GM19467 (cell line): Measurements from ENCODE around the gene CDCA5.
"Not testable (repeated sequence)": the region's sequence is repeated elsewhere in the genome, so short reads cannot be mapped to it uniquely, and the experiment has no call there.

Source experiments
- ATAC-seq: cut with Tn5 transposase; IDR thresholded peaks from one replicate; pipeline ENCODE4 v1.9.1; 2021; ENCODE audit warnings: mild to moderate bottlenecking, moderate library complexity; ENCODE audit not compliant: unreplicated experiment

The CDCA5 gene

GRCh38 chr11:65119670-65119995, 35.8 kb upstream of the CDCA5 start:
- ATAC-seq: no peak

DNA sequence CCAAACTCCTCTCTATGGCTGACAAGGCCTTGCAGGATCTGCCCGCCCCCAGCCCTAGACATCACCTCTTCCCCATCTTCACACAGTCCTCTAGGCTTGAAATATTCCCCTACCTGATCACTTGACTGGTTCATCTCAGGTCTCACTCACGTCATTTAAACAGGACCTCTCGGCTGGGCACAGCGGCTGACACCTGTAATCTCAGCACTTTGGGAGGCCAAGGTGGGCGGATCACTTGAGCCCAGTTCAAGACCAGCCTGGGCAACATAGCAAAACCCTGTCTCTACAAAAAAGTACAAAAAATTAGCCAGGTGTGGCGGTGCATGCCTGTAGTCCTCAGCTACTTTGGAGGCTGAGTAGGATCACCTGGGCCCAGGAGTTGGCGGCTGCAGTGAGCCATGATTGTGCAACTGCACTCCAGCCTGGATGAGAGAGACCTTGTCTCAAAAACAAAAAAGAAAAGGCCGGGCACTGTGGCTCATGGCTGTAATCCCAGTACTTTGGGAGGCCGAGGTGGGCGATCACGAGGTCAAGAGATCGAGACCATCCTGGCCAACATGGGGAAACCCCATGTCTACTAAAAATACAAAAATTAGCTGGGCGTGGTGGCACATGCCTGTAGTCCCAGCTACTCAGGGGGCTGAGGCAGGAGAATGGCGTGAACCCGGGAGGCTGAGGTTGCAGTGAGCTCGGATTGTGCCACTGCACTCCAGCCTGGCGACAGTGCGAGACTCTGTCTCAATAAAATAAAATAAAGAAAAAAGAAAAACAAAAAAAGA, 35.2 kb upstream of the CDCA5 start:
- ATAC-seq: not testable (repeated sequence)

DNA sequence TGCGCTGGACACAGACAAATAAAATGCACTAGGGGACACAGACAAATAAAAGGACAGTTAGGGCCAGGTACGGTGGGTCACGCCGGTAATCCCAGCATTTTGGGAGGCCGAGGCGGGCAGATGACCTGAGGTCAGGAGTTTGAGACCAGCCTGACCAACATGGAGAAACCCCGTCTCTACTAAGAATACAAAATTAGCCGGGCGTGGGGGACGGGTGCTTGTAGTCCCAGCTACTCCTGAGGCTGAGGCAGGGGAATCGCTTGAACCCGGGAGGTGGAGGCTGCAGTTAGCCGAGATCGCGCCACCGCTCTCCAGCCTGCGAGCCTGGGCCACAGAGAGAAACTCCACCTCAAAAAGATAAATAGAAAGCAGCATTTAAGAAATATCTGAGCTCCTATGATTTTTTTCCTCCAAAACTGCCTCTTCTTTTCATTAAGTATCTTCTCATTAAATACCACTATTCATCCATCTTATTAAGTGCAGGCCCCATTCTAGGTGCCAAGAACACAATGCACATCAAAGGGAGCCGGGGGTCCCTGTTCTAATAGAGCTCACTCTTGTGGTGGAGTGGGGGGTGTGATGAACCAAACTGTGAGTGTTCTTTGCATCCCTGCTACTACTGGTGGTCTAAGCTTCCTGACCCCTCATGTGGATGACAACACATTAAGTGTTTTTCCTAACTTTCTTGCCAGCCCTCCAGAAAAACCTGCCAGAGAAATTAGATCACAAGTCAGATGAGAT, 34.4 kb upstream of the CDCA5 start:
- ATAC-seq: no peak

GRCh38 chr11:65117206-65118096, 33.6 kb upstream of the CDCA5 start, which contains the start of gene ZNHIT2:
ZNHIT2 (minus strand) TSS chr11:65117701; CDS start chr11:65117653, 48 bp downstream.
- peak; percentile 49 for ATAC-seq

DNA sequence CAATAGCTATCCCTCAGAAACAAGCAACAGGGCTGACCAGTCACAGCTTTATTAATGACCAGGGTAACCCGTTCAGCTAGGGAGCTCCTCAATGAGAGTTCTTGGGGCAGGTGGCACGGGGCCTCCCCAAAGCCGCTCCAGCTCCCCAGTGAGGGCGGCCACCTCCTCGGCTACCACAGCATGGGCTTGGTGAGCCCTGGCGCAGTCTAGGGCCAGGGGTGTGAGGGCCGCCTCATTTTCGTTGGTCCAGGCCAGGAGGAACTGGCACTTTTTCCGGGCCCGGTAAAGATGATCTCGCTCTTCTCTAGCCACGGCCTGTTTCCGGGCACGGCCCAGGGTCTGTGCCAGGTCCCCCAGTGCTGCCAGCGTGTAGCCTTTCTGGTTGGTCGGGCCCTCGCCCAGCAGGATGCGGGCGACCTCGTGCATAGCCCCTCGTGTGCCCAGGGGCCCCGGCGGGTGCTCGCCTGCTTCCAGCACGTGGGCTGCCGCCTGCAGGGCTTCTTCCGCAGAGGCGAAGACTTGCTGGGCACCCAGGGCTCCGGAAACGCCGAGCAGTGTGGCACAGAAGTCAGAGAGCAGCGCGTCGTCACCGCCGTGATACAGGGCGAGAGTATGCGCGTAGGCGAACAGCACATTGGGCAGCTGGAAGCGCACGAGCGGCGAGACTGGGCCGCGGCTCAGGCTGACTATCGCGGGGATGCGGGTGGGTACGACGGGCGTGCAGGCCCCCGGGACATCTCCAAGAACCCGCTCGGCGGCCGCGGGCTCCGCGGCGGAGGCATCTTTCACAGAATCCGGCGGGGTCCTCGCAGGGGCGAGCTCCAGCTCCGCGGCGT, 32.7 kb upstream of the CDCA5 start:
- no peak for ATAC-seq

DNA sequence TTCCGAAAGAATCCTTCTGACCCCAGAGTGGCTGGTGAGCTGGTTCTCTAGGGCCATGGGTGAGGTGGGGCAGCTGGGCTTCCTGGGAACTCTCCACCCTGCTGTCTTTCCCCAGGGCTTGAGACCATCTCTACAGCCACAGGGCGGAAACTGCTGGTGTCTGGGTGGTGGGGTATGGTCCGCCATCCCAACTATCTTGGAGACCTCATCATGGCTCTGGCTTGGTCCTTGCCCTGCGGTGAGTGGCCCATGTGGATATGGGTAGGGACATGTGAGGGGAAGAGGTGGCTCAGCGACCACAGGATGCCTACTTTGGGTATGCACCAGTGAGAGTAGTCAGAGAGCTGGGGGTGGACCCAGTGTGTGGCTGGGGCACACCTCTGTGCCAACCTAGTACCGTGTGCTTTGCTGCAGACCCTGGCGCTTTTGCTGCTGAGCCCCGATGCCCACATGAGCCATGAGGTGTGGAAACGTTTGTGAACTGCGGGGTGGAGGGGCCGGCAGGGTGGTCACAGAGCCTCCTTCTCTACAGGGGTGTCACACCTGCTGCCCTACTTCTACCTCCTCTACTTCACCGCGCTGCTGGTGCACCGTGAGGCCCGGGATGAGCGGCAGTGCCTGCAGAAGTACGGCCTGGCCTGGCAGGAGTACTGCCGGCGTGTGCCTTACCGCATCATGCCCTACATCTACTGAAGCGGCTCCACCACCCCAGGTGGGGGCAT, 31.7 kb upstream of the CDCA5 start:
- no peak for ATAC-seq

DNA sequence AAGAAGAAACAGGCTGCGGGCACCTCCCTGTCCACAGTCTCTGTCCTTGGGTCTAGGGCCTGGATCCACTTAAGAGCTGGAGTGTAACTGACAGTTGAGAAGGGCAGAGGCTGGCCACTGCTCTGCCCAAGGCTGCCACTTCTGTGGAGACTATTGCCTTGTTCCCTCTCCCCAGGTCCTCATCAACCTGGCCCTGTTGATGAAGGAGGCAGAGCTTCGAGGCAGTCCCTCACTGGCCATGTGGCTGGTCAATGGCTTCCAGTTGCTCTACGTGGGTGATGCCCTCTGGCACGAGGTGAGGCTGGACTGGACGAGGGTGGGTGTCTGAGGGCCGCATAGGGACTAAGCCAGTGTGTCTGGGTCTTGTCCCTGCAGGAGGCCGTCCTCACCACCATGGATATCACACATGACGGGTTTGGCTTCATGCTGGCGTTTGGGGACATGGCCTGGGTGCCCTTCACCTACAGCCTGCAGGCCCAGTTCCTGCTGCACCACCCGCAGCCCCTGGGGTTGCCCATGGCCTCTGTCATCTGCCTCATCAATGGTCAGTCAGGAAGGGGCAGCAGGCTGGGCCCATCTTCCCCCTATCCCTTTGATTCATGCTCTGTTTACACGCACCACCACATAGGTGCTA, 30.8 kb upstream of the CDCA5 start:
- no peak for ATAC-seq

GRCh38 chr11:65113839-65114238, 30.0 kb upstream of the CDCA5 start:
- no peak for ATAC-seq

DNA sequence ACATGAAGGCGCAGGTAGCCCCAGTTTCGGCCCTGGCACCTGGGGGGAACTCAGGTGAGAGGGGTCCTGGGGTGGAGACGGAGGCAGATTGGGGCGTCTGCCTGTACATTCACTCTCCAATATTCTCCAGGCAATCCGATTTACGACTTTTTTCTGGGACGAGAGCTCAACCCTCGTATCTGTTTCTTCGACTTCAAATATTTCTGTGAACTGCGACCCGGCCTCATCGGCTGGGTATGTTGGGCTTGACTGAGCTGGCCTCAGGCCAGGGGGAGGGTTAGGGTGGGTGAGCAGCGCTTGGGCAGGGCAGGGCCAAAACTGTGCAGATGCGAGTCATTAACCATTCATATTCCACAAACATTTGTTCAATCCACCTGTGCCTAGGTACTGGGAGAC, 29.5 kb upstream of the CDCA5 start:
- ATAC-seq: no peak

- no peak for ATAC-seq
These were observed 28.9 kb upstream of the CDCA5 start for GRCh38 chr11:65112546-65113360.

- ATAC-seq: peak; percentile 57
These were observed 28.1 kb upstream of the CDCA5 start, which contains the start of gene TM7SF2 for GRCh38 chr11:65111744-65112545. TM7SF2 (plus strand) TSS chr11:65111872; CDS start chr11:65112016, 144 bp downstream.

DNA sequence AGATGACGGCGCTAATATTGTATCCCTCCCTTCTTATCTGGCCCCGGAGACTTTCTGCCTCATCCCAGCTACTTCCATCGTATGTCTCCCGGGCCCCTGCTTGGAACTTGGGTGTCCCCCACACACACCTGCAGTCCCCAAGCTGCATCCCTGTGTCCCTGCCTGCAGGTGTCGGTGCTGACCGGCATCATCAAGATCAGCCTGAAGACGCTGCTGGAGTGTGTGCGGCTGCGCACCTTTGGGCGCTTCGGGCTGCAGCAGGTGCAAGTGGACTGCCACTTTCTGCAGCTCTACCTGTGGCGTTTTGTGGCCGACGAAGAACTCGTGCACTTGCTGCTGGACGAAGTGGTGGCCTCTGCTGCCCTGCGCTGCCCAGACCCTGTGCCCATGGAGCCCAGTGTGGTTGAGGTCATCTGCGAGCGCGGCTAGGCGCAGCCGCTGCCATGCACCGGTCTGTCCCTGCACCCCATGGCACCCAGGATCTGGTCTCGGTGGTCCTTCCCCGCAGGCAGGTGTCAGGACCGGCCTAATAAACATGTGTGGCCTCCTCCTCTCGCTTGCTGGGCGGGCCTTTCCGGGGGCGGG, 27.4 kb upstream of the CDCA5 start:
- no peak for ATAC-seq

DNA sequence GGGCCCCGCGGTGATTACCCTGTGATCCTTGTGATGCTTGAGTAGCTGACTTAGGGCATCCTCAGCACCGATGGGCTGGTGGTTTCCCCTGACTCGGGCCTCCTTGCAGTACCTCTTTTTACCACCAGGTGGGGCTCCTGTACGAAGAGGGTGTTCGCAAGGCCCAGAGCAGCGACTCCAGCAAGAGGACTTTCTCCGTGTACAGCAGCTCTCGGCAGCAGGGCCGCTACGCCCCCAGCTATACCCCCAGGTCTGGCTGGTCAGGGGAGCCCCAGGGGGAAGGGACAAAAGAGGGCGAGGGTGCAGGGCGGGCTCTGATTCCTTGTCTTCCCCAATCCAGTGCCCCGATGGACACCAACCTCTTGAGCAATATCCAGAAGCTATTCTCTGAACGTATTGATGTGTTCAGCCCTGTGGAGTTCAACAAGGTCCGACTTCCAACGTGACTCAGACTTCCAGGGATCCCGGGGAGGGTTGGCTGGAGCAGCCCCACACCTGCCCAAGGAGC, 26.6 kb upstream of the CDCA5 start:
- ATAC-seq: no peak

DNA sequence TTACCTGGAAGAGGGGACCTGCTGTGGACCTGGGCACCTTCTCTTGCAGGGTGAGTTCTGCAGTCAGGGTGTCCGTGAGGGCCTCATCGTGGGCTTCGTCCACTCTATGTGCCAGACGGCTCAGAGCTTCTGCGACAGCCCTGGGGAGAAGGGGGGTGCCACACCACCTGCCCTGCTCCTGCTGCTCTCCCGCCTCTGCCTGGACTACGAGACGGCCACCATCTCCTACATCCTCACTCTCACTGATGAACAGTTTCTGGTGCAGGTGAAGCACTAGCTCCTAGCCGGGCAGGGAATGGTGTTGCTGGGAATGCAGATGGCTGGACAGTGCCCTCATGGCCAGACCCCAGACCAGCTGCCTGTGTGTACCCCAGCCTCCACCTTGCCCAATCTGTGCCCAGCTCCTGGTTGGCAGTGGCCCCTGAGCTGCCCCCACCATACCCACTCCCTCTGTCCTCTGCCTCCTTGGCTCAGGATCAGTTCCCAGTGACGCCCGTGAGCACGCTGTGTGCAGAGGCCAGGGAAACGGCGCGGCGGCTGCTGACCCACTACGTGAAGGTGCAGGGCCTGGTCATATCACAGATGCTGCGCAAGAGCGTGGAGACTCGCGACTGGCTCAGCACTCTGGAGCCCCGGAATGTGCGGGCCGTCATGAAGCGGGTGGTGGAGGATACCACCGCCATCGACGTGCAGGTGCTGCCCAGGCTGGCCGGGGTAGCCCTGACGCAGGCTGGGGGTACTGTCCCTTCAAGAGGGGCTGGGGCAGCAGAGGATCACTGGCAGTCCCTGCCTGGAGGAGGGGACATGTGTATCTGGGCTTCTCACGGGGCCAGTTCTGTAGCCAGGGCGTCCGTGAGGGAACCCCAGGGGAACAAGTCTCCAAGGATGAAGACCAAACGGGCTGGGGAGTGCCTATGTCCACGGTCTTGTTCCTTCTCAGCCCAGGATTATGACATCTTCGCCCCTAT, 25.7 kb upstream of the CDCA5 start:
- no peak for ATAC-seq

GRCh38 chr11:65108469-65109123, 24.8 kb upstream of the CDCA5 start:
- ATAC-seq: no peak
